Skeletal muscle cell (primary cell): ENCODE measurements around the gene IGFBP2.

ENCODE experiments used
- DNase-seq: peaks from one replicate; pipeline ENCODE4 v3.0.0-alpha.2; 2010; ENCODE audit warnings: low read depth
- H3K4me3 ChIP-seq: 2 replicates; pipeline ENCODE4 v1.5.1; 2011; ENCODE audit warnings: low read depth, mild to moderate bottlenecking, control low read depth, low read length, moderate library complexity

The IGFBP2 gene

GRCh38 chr2:216694826-216695217 lies 61.6 kb downstream of the IGFBP2 start:
- peak overlapping the region; percentile 61 for H3K4me3 ChIP-seq
- DNase-seq = no peak

GRCh38 chr2:216695401-216695821 lies 62.2 kb downstream of the IGFBP2 start, which contains the start of gene IGFBP5:
Gene IGFBP5 (minus strand): TSS chr2:216695549. CDS start chr2:216694775, 774 bp downstream.
- peak within 1 kb of the TSS; percentile 61 for H3K4me3 ChIP-seq
- DNase-seq = peak; percentile 76

GRCh38 chr2:216696321-216696720 lies 63.1 kb downstream of the IGFBP2 start:
- H3K4me3 ChIP-seq = no peak overlapping the region
- DNase-seq = no peak

- no peak overlapping the region for H3K4me3 ChIP-seq
- DNase-seq = no peak
Observed at GRCh38 chr2:216696751-216697560, 63.7 kb downstream of the IGFBP2 start.

- H3K4me3 ChIP-seq = no peak overlapping the region
- no peak for DNase-seq
Observed at GRCh38 chr2:216698293-216698692, 65.1 kb downstream of the IGFBP2 start.

DNA sequence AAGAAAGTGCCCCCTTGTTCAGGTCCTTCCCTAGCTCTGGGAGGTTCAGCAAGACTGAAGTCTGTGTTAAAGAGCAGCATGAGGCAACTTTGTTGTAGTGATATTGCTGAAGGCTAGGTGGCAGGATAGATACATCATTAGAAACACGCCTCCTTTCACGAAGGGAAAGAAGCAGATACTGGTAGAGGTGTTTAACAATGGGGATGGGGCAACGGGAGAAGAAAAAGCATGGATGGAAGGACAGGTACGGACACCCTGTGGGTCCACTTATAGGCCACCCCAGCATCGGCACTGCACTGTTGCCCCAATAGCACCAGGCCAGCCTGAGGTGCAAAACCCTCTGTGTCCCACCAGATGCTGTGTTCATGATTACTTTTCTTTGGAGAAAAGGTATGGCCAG lies 65.7 kb downstream of the IGFBP2 start:
- H3K4me3 ChIP-seq = no peak overlapping the region
- DNase-seq = no peak

DNA sequence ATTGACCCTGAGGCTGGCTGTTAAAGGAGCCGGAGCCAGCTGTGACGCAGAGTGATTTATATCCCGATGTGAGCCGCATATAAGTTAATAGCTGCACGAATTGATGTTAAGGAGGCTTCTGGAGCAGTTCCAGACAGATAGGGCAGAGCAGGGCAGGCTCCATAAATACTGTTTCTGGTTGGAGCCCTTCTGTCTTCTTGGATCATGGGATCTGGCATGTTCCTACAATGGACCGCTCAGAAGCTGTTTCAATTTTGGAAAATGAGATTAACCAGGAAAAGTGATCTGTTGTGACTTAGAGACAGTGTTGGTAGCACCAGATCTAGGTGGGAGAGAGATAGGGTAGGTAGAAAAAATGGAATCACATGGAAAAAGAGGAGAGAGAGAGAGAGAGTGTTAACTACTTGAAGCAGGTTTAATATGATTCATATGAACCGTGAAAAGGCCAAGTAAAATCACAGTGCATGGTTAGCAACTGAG lies 66.9 kb downstream of the IGFBP2 start:
- no peak for DNase-seq
- H3K4me3 ChIP-seq = no peak overlapping the region

DNA sequence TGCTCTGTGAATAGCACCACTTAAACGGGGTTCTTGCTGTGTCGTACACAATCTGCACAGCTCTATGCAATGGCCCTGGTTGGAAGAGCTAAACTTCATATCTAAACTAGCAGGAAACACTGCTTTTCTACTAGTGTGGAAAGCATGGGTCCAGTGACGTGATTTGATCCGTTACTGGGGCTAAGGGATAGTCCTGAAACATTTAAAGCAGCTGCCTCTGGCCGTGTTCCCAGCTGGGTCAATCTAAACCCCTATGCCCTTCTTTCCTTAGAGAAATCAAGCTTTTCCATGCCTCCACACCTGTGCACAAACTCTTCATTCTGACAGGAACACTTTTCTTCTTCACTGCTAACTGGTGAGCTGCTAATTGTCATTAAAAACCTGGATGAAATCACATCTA lies 67.6 kb downstream of the IGFBP2 start:
- no peak overlapping the region for H3K4me3 ChIP-seq
- DNase-seq = no peak

GRCh38 chr2:216701544-216701943 lies 68.3 kb downstream of the IGFBP2 start:
- no peak overlapping the region for H3K4me3 ChIP-seq
- DNase-seq = no peak

DNA sequence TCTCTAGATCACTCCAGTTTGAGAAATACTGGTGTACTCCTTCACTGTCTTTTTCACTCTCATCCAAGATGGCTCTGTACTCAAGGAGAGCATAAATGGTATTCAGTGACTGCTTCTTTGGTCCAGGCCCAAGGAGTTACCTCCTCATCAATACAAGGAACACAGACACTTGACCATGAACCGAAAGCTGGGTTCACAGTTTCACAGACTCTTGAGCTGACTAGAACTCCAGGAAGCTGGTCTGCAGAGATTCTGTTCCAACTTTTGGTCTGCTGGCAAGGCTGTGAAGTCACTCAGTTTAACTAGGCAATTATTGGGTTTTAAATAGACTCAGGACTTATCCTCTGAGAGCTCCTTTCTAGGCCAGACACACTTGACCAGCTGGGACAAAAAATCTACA lies 69.5 kb downstream of the IGFBP2 start:
- H3K4me3 ChIP-seq = no peak overlapping the region
- DNase-seq = no peak

GRCh38 chr2:216710551-216711301 lies 77.5 kb downstream of the IGFBP2 start:
- H3K4me3 ChIP-seq = no peak overlapping the region
- no peak for DNase-seq

GRCh38 chr2:216711348-216711747 lies 78.1 kb downstream of the IGFBP2 start:
- no peak for DNase-seq

DNA sequence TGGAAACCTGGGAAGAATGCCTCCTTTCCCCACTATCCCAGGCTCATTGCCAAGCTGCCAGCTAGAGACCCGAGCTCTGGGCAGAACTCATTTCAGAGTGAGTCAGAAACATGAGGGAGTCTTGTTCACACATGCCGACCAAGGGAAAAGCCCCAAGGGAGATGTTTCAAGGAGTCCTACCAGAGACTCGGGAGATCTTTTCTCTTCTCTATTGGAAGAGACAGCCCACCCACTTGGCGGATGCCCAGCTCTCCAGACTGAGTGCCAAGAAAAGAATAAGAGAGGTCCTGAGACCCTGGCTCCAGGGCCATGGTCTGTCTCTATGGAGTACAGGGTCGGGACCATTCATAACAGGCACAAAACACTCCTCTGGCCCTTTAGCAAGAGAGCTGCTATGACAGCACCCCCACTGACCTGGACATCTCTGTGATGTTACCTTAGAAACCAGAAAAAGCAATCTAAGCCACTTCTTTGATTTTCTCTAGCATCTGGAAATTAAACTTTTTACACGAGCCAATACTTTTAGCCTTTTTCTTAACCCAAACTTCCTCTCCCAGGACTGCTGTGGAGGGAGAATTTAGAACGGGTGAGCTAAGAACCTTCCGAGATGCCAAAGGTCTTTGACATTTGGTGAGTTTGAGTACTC lies 80.6 kb downstream of the IGFBP2 start:
- peak; percentile 92 for DNase-seq
- H3K4me3 ChIP-seq = no peak overlapping the region

More at GRCh38 chr2:216711348-216711747, 78.1 kb downstream of the IGFBP2 start:
- no peak overlapping the region for H3K4me3 ChIP-seq
